Keratinocyte (primary cell): Measurements from ENCODE around the gene CCND3. TPM values are rescaled to one million over a fixed set of nuclear protein-coding genes. Genes with fewer than 3 reads are reported as not detected.

Experiments
- DNase-seq: peaks from one replicate; pipeline ENCODE4 v3.0.0-alpha.2; 2011; ENCODE audit warnings: low read depth, missing footprints, low spot score
- FAIRE-seq: peaks from 2 replicates; lab custom pipeline; 2011; peaks lifted over from hg19 to GRCh38; lab: Jason Lieb, UNC
- H2AFZ ChIP-seq: 2 replicates; pipeline ENCODE4 v1.6.0; 2012; ENCODE audit warnings: low read length, control low read depth, inconsistent platforms; ENCODE audit not compliant: control insufficient read depth
- H3K27ac ChIP-seq: 2 replicates; pipeline ENCODE4 v1.5.1; 2011; ENCODE audit warnings: low read length; ENCODE audit not compliant: control insufficient read depth, insufficient read depth
- H3K27me3 ChIP-seq: 3 replicates; pipeline ENCODE4 v1.6.0; 2011; ENCODE audit warnings: low read length; ENCODE audit not compliant: control insufficient read depth, insufficient read depth; ENCODE audit errors: extremely low read depth
- H3K36me3 ChIP-seq, 2 experiments: 2 replicates in 1 of 2; 3 replicates in 1 of 2; pipeline ENCODE4 v1.5.1; 2011; ENCODE audit warnings: low read length in 2 of 2, mild to moderate bottlenecking in 1 of 2; ENCODE audit not compliant: control insufficient read depth in 2 of 2, insufficient read depth in 2 of 2; ENCODE audit errors: extremely low read depth in 1 of 2
- H3K4me1 ChIP-seq: 3 replicates; pipeline ENCODE4 v1.5.1; 2011; ENCODE audit warnings: low read length; ENCODE audit not compliant: control insufficient read depth, insufficient read depth; ENCODE audit errors: extremely low read depth
- H3K4me2 ChIP-seq: 3 replicates; pipeline ENCODE4 v1.6.0; 2011; ENCODE audit warnings: low read depth, low read length; ENCODE audit not compliant: control insufficient read depth, insufficient read depth; ENCODE audit errors: extremely low read depth
- H3K4me3 ChIP-seq, 3 experiments: fragments of 200-600 bp in 1 of 3; sonication (generic) in 1 of 3; 2 replicates in 2 of 3; 3 replicates in 1 of 3; pipeline ENCODE4 v1.5.1; 2011 to 2016; ENCODE audit warnings: low read length in 3 of 3, mild to moderate bottlenecking in 3 of 3, control low read depth in 2 of 3, inconsistent platforms in 1 of 3, low read depth in 1 of 3, mixed read lengths in 1 of 3, mixed run types in 1 of 3, moderate library complexity in 1 of 3; ENCODE audit not compliant: control insufficient read depth in 2 of 3, insufficient read depth in 2 of 3; ENCODE audit errors: extremely low read depth in 1 of 3
- H3K79me2 ChIP-seq: 2 replicates; pipeline ENCODE4 v1.6.0; 2012; ENCODE audit warnings: low read length; ENCODE audit not compliant: control insufficient read depth, insufficient read depth
- H3K9ac ChIP-seq: 3 replicates; pipeline ENCODE4 v1.6.0; 2011; ENCODE audit warnings: low read length; ENCODE audit not compliant: control insufficient read depth, insufficient read depth; ENCODE audit errors: extremely low read depth
- H3K9me1 ChIP-seq: 3 replicates; pipeline ENCODE4 v1.6.0; 2011; ENCODE audit warnings: low read length; ENCODE audit not compliant: control insufficient read depth, insufficient read depth; ENCODE audit errors: extremely low read depth
- H3K9me3 ChIP-seq: 2 replicates; pipeline ENCODE4 v1.5.1; 2012; ENCODE audit warnings: low read depth, low read length; ENCODE audit not compliant: control insufficient read depth
- H4K20me1 ChIP-seq: 3 replicates; pipeline ENCODE4 v1.6.0; 2011; ENCODE audit warnings: low read length; ENCODE audit not compliant: control insufficient read depth, insufficient read depth; ENCODE audit errors: extremely low read depth
- CTCF ChIP-seq, 3 experiments: IDR thresholded peaks in 1 of 3; conservative IDR thresholded peaks in 1 of 3; optimal IDR thresholded peaks in 1 of 3; 2 replicates in 2 of 3; 3 replicates in 1 of 3; pipeline versions ENCODE3 to v1.5.1; 2011; ENCODE audit warnings: low read length in 3 of 3, mild to moderate bottlenecking in 3 of 3, moderate library complexity in 2 of 3, control low read depth in 1 of 3, inconsistent platforms in 1 of 3; ENCODE audit not compliant: insufficient read depth in 2 of 3; ENCODE audit errors: extremely low read depth in 1 of 3
- EZH2 ChIP-seq: IDR thresholded peaks from one replicate; pipeline ENCODE4 v1.6.1; 2012; ENCODE audit warnings: inconsistent platforms, mild to moderate bottlenecking, low read length, moderate library complexity
- dilution Hi-C: fragments of 300-500 bp; cut with MboI; formaldehyde crosslinking; loops from one replicate; pipeline ENCODE4 v1.7.0; 2020; ENCODE audit warnings: low sequenced_read_pairs; ENCODE audit not compliant: extremely low pct_ligation_motif_present
- polyA plus RNA-seq, 5 experiments: library from polyadenylated mRNA; depleted of rRNA in 3 of 5; stranded (reverse) in 3 of 5; stranded (forward) in 1 of 5; unstranded in 1 of 5; fragments of >200 nt; gene quantifications; 1 replicate in 1 of 5; 2 replicates in 3 of 5; 3 replicates in 1 of 5; pipeline versions ENCODE4 v1.2.1 to v1.2.3, GENCODE V29; 2011 to 2012; ENCODE audit warnings: missing spikeins in 2 of 5, low read depth in 1 of 5, low replicate concordance in 1 of 5

CCND3 gene
- polyA plus RNA-seq, 1 donor (not counting 4 experiments of a cell fraction or from before 2014, with no cell fraction given), result 37.3 TPM

- Histone ChIP-seq H3K4me1 (peaks cover 13% of the 10 kb centered on the region), H3K27ac (no peak overlapping the region), H3K79me2 (peaks cover 18% of the 10 kb centered on the region), H3K9ac (no peak overlapping the region), H3K9me1 (no peaks in the 10 kb centered on the region), H3K36me3 (peaks cover 50 to 56% of the 10 kb centered on the region in 2 experiments), H4K20me1 (no peaks in the 10 kb centered on the region), H3K4me2 (no peak overlapping the region), H2AFZ (no peak overlapping the region), H3K4me3 (no peak overlapping the region), H3K9me3 (no peaks in the 10 kb centered on the region), H3K27me3 (no peaks in the 10 kb centered on the region)
- DNase-seq (no peak), FAIRE-seq (no peak)
- dilution Hi-C loops, result no loop called here
- TF ChIP-seq EZH2, result no peak
- TF ChIP-seq CTCF (optimal IDR thresholded peaks at IDR 0.05 in 1 of 3, IDR thresholded peaks at IDR 0.05 in 1 of 3, conservative IDR thresholded peaks at IDR 0.05 in 1 of 3; ENCODE audit: extremely low read depth in 1 of 3, insufficient read depth in 2 of 3, low read length in 3 of 3), result no peak
Observed at GRCh38 chr6:41934278-41935192, 7.1 kb downstream of the CCND3 start.

- no peak for FAIRE-seq
- peaks cover 61 to 69% of the 10 kb centered on the region in 2 experiments for H3K36me3 ChIP-seq
Observed at GRCh38 chr6:41932378-41932777, 9.2 kb downstream of the CCND3 start.

More at GRCh38 chr6:41932378-41932777, 9.2 kb downstream of the CCND3 start:
- Histone ChIP-seq H3K9me3 (no peaks in the 10 kb centered on the region), H2AFZ (no peak overlapping the region), H3K27me3 (no peaks in the 10 kb centered on the region), H3K4me3 (no peak overlapping the region), H3K4me2 (no peak overlapping the region), H3K4me1 (peaks cover 7% of the 10 kb centered on the region), H3K9ac (no peak overlapping the region), H3K79me2 (peaks cover 19% of the 10 kb centered on the region), H4K20me1 (no peaks in the 10 kb centered on the region), H3K27ac (no peak overlapping the region), H3K9me1 (no peaks in the 10 kb centered on the region)
- dilution Hi-C loops, result no loop called here
- no peak for TF ChIP-seq EZH2
- no peak for TF ChIP-seq CTCF (optimal IDR thresholded peaks at IDR 0.05 in 1 of 3, IDR thresholded peaks at IDR 0.05 in 1 of 3, conservative IDR thresholded peaks at IDR 0.05 in 1 of 3; ENCODE audit: extremely low read depth in 1 of 3, insufficient read depth in 2 of 3, low read length in 3 of 3)
- DNase-seq, result no peak
